PC-3 (cell line): ENCODE results near the gene GABPA. TPM values are rescaled to one million over a fixed set of nuclear protein-coding genes. Genes with fewer than 3 reads are reported as not detected.

Experiments
- ATAC-seq: fragments of 200-7000 bp; cut with Tn5 transposase; 2 replicates; pipeline ENCODE4 v1.9.1; 2020; ENCODE audit warnings: mild to moderate bottlenecking, moderate library complexity
- BruUV-seq: library from RNA; stranded (reverse); fragments of 400-500 nt; replicated peaks from 2 replicates; lab custom pipeline; 2021; lab: Mats Ljungman, UMichigan
- CTCF ChIA-PET: fragments of 300-600 bp; sonication (Branson Sonifier 250); formaldehyde crosslinking; loops from one replicate; lab custom pipeline; 2022; ENCODE audit warnings: antibody characterized with exemption; lab: Charles Lee
- POLR2A ChIA-PET: fragments of 300-600 bp; sonication (Branson Sonifier 250); formaldehyde crosslinking; loops from one replicate; lab custom pipeline; 2022; ENCODE audit warnings: antibody characterized with exemption; ENCODE audit not compliant: unreplicated experiment; lab: Charles Lee
- DNase-seq: peaks from one replicate; pipeline ENCODE4 v3.0.0-alpha.2; 2015
- H2AFZ ChIP-seq: fragments of 300-600 bp; sonication (generic); 2 replicates; pipeline ENCODE4 v1.6.0; 2016; ENCODE audit warnings: antibody characterized with exemption, low read length
- H3F3A ChIP-seq: fragments of 300-600 bp; sonication (generic); one replicate; pipeline ENCODE4 v1.6.0; 2017; ENCODE audit warnings: antibody characterized with exemption, low read length, control low read depth, mild to moderate bottlenecking; ENCODE audit not compliant: unreplicated experiment
- H3K27ac ChIP-seq: fragments of 300-600 bp; sonication (generic); 2 replicates; pipeline ENCODE4 v1.5.1; 2016; ENCODE audit warnings: mild to moderate bottlenecking, low read length
- H3K27me3 ChIP-seq: fragments of 300-600 bp; sonication (generic); 2 replicates; pipeline ENCODE4 v1.6.1; 2016; ENCODE audit warnings: low read length, mixed read lengths
- H3K36me3 ChIP-seq: fragments of 300-600 bp; sonication (generic); 2 replicates; pipeline ENCODE4 v1.6.1; 2016; ENCODE audit warnings: low read depth, mixed run types, low read length, mixed read lengths
- H3K4me1 ChIP-seq: fragments of 300-600 bp; sonication (generic); 2 replicates; pipeline ENCODE4 v1.5.1; 2016; ENCODE audit warnings: low read length; ENCODE audit not compliant: insufficient read depth
- H3K4me2 ChIP-seq: fragments of 300-600 bp; sonication (generic); 2 replicates; pipeline ENCODE4 v1.6.0; 2016; ENCODE audit warnings: low read length
- H3K4me3 ChIP-seq: fragments of 300-600 bp; sonication (generic); 2 replicates; pipeline ENCODE4 v1.5.1; 2016; ENCODE audit warnings: mild to moderate bottlenecking, low read length, mixed read lengths
- H3K79me2 ChIP-seq: fragments of 300-600 bp; sonication (generic); 2 replicates; pipeline ENCODE4 v1.6.1; 2017; ENCODE audit warnings: low read length, mixed read lengths
- H3K9ac ChIP-seq: fragments of 300-600 bp; sonication (generic); 2 replicates; pipeline ENCODE4 v1.6.0; 2016; ENCODE audit warnings: mild to moderate bottlenecking, low read length
- H3K9me2 ChIP-seq: fragments of 300-600 bp; sonication (generic); replicated peaks from 2 replicates; pipeline ENCODE4 v1.6.1; 2016; ENCODE audit warnings: mixed run types, low read length, mixed read lengths
- H3K9me3 ChIP-seq: fragments of 300-600 bp; sonication (generic); 2 replicates; pipeline ENCODE4 v1.6.1; 2016; ENCODE audit warnings: low read length, mixed read lengths
- H4K20me1 ChIP-seq: fragments of 300-600 bp; sonication (generic); 2 replicates; pipeline ENCODE4 v1.6.1; 2016; ENCODE audit warnings: low read length, mixed read lengths
- CTCF ChIP-seq: fragments of 300-600 bp; sonication (generic); conservative IDR thresholded peaks from 2 replicates; pipeline ENCODE4 v1.5.1; 2017; ENCODE audit warnings: antibody characterized with exemption, low read depth, mild to moderate bottlenecking, low read length
- EZH2 ChIP-seq: fragments of 300-600 bp; sonication (generic); IDR thresholded peaks from one replicate; pipeline ENCODE4 v1.6.1; 2017; ENCODE audit warnings: antibody characterized with exemption, mild to moderate bottlenecking, low read length; ENCODE audit not compliant: unreplicated experiment
- EZH2phosphoT487 ChIP-seq: fragments of 300-600 bp; sonication (generic); IDR thresholded peaks from 2 replicates; pipeline ENCODE4 v1.6.1; 2018; ENCODE audit warnings: mild to moderate bottlenecking, antibody characterized with exemption, low read length, borderline replicate concordance
- intact Hi-C: fragments of 100-400 bp; cut with micrococcal nuclease; formaldehyde crosslinking; loops from 2 replicates; pipeline ENCODE4 v1.9.0; 2023
- total RNA-seq: library from RNA; depleted of rRNA; stranded (reverse); fragments of >200 nt; gene quantifications from 2 replicates; pipeline ENCODE4 v1.2.3, GENCODE V29; 2014; rRNA removed

The GABPA gene
- total RNA-seq, 1 experiment from 2014 or later = 19.0 TPM

DNA sequence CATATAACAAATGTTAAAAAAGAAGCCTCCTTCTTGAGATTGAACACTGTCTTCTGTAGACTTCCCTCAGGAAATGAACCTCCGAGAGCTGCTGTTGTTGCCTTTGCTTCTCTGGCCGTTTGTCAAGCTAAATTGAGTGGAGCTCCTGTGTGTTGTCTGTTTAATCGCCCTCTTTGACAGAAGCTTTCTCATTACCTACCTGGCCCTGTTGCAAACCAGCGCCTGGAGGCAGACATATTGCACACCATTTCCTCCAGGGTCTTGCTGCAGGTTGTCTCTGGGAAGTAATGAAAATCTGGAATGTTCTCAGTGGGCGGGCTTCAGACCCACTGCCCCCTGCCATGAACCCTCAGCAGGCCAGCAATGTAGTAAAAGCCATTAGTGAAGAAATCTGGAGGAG lies 83.3 kb downstream of the GABPA start:
- no peak overlapping the region for H3K4me3 ChIP-seq
- H3K9me3 ChIP-seq = no peaks in the 10 kb centered on the region
- intact Hi-C loops = no loop called here
- H4K20me1 ChIP-seq = no peaks in the 10 kb centered on the region
- no peaks in the 10 kb centered on the region for H3K4me1 ChIP-seq
- no peaks in the 10 kb centered on the region for H3K27me3 ChIP-seq
- H3K4me2 ChIP-seq = no peak overlapping the region
- H3K36me3 ChIP-seq = no peaks in the 10 kb centered on the region
- no peaks in the 10 kb centered on the region for H3K79me2 ChIP-seq
- H3K9me2 ChIP-seq = no peaks in the 10 kb centered on the region
- POLR2A ChIA-PET = no interaction called here
- no peak overlapping the region for H3K9ac ChIP-seq
- ATAC-seq = no peak
- DNase-seq = no peak
- CTCF ChIA-PET = interaction anchor here (0.5 kb wide), 1 partner anchor 119 kb away, joined by 15 read pairs; no protein-coding TSS in a partner anchor
- no peak overlapping the region for H3K27ac ChIP-seq
- no peaks in the 10 kb centered on the region for H3F3A ChIP-seq
- no peak for TF ChIP-seq CTCF
- no peak for TF ChIP-seq EZH2phosphoT487
- no peak for TF ChIP-seq EZH2
- no TSS peak for BruUV-seq
- H2AFZ ChIP-seq = no peak overlapping the region

DNA sequence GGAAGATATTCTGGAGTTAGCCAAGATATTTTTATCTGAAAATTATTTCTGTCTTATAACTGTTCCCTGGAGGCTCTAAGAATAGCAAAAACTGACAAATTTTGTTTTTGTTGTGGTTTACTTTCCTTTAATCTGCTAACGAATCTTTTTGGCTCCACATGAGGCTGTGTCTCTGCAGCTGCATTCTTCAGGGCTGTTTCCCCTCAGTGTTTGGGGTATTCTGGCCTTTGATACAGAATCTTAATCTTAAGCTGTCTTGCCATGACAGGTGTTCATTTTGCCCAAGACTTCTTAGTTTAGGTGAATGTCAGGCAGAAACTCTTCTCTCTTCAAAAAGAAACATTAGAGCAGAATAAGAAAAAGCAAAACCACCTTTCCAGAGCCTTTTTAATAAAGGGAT lies 83.8 kb downstream of the GABPA start:
- Histone ChIP-seq H3K9ac (no peak overlapping the region), H3K27ac (no peak overlapping the region), H3K4me2 (no peak overlapping the region), H3K79me2 (no peaks in the 10 kb centered on the region), H4K20me1 (no peaks in the 10 kb centered on the region), H2AFZ (no peak overlapping the region), H3K27me3 (no peaks in the 10 kb centered on the region), H3K36me3 (no peaks in the 10 kb centered on the region), H3F3A (no peaks in the 10 kb centered on the region), H3K9me2 (no peaks in the 10 kb centered on the region), H3K9me3 (no peaks in the 10 kb centered on the region), H3K4me3 (no peak overlapping the region), H3K4me1 (no peaks in the 10 kb centered on the region)
- no TSS peak for BruUV-seq
- ChIA-PET POLR2A (no interaction called here), CTCF (no interaction called here)
- no peak for TF ChIP-seq CTCF
- TF ChIP-seq EZH2phosphoT487 = no peak
- no peak for TF ChIP-seq EZH2
- DNase-seq (no peak), ATAC-seq (no peak)
- intact Hi-C loops = no loop called here

Other genes starting within 250 kb of the GABPA start
- 62.0 and 107 TPM in 2 replicates for gene MRPL39, start 127.5 kb upstream of the GABPA start, total RNA-seq
- not detected in 2 replicates for gene JAM2, start 95.7 kb upstream of the GABPA start, total RNA-seq
- 170 and 184 TPM in 2 replicates for gene ATP5PF, start 68 bp upstream of the GABPA start, total RNA-seq